Measurements from ENCODE around the gene ATP8A1. TPM values are rescaled to one million over a fixed set of nuclear protein-coding genes. Genes with fewer than 3 reads are reported as not detected.

Gene ATP8A1
- total and polyA plus RNA-seq, 2 of the 8 experiments (the other 6 are each of a cell fraction or from before 2014, with no cell fraction given): 3.7 to 14.9 TPM

DNA sequence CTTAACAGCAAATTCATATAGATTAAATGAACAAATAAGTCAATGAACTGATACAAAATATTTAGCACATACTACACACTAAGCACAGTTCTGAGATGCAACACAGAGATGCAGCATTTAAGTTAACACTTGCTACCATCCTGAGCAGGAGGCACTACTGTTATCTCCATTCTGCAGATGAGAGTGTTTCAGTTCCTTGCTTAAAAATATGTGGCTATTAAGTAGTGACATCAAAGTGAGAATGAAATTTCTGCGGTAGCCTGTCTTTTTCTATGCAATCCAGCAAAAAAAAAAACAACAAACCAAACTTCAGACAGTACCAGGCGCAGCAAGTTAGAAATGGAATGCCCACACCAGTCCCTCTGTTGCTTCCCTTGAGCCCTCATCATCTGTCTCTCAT is 168.8 kb downstream of the ATP8A1 start (continued):
- TF ChIP-seq, protein P1, sequence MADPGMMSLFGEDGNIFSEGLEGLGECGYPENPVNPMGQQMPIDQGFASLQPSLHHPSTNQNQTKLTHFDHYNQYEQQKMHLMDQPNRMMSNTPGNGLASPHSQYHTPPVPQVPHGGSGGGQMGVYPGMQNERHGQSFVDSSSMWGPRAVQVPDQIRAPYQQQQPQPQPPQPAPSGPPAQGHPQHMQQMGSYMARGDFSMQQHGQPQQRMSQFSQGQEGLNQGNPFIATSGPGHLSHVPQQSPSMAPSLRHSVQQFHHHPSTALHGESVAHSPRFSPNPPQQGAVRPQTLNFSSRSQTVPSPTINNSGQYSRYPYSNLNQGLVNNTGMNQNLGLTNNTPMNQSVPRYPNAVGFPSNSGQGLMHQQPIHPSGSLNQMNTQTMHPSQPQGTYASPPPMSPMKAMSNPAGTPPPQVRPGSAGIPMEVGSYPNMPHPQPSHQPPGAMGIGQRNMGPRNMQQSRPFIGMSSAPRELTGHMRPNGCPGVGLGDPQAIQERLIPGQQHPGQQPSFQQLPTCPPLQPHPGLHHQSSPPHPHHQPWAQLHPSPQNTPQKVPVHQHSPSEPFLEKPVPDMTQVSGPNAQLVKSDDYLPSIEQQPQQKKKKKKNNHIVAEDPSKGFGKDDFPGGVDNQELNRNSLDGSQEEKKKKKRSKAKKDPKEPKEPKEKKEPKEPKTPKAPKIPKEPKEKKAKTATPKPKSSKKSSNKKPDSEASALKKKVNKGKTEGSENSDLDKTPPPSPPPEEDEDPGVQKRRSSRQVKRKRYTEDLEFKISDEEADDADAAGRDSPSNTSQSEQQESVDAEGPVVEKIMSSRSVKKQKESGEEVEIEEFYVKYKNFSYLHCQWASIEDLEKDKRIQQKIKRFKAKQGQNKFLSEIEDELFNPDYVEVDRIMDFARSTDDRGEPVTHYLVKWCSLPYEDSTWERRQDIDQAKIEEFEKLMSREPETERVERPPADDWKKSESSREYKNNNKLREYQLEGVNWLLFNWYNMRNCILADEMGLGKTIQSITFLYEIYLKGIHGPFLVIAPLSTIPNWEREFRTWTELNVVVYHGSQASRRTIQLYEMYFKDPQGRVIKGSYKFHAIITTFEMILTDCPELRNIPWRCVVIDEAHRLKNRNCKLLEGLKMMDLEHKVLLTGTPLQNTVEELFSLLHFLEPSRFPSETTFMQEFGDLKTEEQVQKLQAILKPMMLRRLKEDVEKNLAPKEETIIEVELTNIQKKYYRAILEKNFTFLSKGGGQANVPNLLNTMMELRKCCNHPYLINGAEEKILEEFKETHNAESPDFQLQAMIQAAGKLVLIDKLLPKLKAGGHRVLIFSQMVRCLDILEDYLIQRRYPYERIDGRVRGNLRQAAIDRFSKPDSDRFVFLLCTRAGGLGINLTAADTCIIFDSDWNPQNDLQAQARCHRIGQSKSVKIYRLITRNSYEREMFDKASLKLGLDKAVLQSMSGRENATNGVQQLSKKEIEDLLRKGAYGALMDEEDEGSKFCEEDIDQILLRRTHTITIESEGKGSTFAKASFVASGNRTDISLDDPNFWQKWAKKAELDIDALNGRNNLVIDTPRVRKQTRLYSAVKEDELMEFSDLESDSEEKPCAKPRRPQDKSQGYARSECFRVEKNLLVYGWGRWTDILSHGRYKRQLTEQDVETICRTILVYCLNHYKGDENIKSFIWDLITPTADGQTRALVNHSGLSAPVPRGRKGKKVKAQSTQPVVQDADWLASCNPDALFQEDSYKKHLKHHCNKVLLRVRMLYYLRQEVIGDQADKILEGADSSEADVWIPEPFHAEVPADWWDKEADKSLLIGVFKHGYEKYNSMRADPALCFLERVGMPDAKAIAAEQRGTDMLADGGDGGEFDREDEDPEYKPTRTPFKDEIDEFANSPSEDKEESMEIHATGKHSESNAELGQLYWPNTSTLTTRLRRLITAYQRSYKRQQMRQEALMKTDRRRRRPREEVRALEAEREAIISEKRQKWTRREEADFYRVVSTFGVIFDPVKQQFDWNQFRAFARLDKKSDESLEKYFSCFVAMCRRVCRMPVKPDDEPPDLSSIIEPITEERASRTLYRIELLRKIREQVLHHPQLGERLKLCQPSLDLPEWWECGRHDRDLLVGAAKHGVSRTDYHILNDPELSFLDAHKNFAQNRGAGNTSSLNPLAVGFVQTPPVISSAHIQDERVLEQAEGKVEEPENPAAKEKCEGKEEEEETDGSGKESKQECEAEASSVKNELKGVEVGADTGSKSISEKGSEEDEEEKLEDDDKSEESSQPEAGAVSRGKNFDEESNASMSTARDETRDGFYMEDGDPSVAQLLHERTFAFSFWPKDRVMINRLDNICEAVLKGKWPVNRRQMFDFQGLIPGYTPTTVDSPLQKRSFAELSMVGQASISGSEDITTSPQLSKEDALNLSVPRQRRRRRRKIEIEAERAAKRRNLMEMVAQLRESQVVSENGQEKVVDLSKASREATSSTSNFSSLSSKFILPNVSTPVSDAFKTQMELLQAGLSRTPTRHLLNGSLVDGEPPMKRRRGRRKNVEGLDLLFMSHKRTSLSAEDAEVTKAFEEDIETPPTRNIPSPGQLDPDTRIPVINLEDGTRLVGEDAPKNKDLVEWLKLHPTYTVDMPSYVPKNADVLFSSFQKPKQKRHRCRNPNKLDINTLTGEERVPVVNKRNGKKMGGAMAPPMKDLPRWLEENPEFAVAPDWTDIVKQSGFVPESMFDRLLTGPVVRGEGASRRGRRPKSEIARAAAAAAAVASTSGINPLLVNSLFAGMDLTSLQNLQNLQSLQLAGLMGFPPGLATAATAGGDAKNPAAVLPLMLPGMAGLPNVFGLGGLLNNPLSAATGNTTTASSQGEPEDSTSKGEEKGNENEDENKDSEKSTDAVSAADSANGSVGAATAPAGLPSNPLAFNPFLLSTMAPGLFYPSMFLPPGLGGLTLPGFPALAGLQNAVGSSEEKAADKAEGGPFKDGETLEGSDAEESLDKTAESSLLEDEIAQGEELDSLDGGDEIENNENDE (IDR thresholded peaks at IDR 0.05; ENCODE audit: insufficient replicate concordance, low read length): no peak
- TF ChIP-seq EGR1 (IDR thresholded peaks at IDR 0.05; ENCODE audit: borderline replicate concordance, low read depth, low read length): no peak
- no peak for TF ChIP-seq SP1 (IDR thresholded peaks at IDR 0.05; ENCODE audit: low read depth, low read length)
- no peak for TF ChIP-seq BACH1 (IDR thresholded peaks at IDR 0.05; ENCODE audit: low read length)
- TF ChIP-seq POLR2AphosphoS5 (IDR thresholded peaks at IDR 0.05; ENCODE audit: low read depth, low read length): no peak
- TF ChIP-seq, protein P2, sequence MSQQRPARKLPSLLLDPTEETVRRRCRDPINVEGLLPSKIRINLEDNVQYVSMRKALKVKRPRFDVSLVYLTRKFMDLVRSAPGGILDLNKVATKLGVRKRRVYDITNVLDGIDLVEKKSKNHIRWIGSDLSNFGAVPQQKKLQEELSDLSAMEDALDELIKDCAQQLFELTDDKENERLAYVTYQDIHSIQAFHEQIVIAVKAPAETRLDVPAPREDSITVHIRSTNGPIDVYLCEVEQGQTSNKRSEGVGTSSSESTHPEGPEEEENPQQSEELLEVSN (IDR thresholded peaks at IDR 0.05): no peak
- no peak for TF ChIP-seq TBP (IDR thresholded peaks at IDR 0.05; ENCODE audit: low read depth, low read length)
- TF ChIP-seq KDM1A (IDR thresholded peaks at IDR 0.05; ENCODE audit: borderline replicate concordance, low read length): no peak
- no peak for TF ChIP-seq BCL11A (IDR thresholded peaks at IDR 0.05; ENCODE audit: low read depth in 2 of 2, low read length in 2 of 2)
- TF ChIP-seq CREB1 (IDR thresholded peaks at IDR 0.05): no peak
- TF ChIP-seq CBX8 (IDR thresholded peaks at IDR 0.05; ENCODE audit: borderline replicate concordance, low read depth, low read length): no peak
- TF ChIP-seq, protein P3, sequence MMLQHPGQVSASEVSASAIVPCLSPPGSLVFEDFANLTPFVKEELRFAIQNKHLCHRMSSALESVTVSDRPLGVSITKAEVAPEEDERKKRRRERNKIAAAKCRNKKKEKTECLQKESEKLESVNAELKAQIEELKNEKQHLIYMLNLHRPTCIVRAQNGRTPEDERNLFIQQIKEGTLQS (IDR thresholded peaks at IDR 0.05; ENCODE audit: insufficient read depth, low read depth, low read length): no peak
